ENCODE data around the gene BIK. TPM values are rescaled to one million over a fixed set of nuclear protein-coding genes. Genes with fewer than 3 reads are reported as not detected.
"Not testable (repeated sequence)": the region's sequence is repeated elsewhere in the genome, so short reads cannot be mapped to it uniquely, and the experiment has no call there.

Gene BIK
- polyA plus RNA-seq, 3 donors: 0.60 to 1.1 (median 0.94) TPM

- no peak for DNase-seq (ENCODE audit: low read depth in 3 of 3, low spot score in 2 of 3)
Observed at GRCh38 chr22:43133401-43133800, 22.9 kb downstream of the BIK start.

- no peak for DNase-seq (ENCODE audit: low read depth in 3 of 3, low spot score in 2 of 3)
Observed at GRCh38 chr22:43134553-43134952, 24.0 kb downstream of the BIK start.

GRCh38 chr22:43135565-43135964, 25.0 kb downstream of the BIK start:
- no peak for DNase-seq (ENCODE audit: low read depth in 3 of 3, low spot score in 2 of 3)

- no peak for DNase-seq (ENCODE audit: low read depth in 3 of 3, low spot score in 2 of 3)
Observed at GRCh38 chr22:43136255-43136654, 25.7 kb downstream of the BIK start.

- no peak for DNase-seq (ENCODE audit: low read depth in 3 of 3, low spot score in 2 of 3)
Observed at GRCh38 chr22:43136801-43137200, 26.3 kb downstream of the BIK start.

GRCh38 chr22:43142880-43143562, 32.5 kb downstream of the BIK start, which contains the start of gene MCAT:
Gene MCAT (minus strand): TSS chr22:43143398. CDS start chr22:43143348, 50 bp downstream.
- DNase-seq (ENCODE audit: low read depth in 3 of 3, low spot score in 2 of 3): peak in 2 of 3 donors; percentile 59 to 71

GRCh38 chr22:43144949-43145348, 34.4 kb downstream of the BIK start:
- DNase-seq (ENCODE audit: low read depth in 3 of 3, low spot score in 2 of 3): no peak

GRCh38 chr22:43145371-43145770, 34.8 kb downstream of the BIK start:
- not testable (repeated sequence) for DNase-seq (ENCODE audit: low read depth in 3 of 3, low spot score in 2 of 3)

- not testable (repeated sequence) for DNase-seq (ENCODE audit: low read depth in 3 of 3, low spot score in 2 of 3)
Observed at GRCh38 chr22:43146332-43146731, 35.8 kb downstream of the BIK start.

- no peak for DNase-seq (ENCODE audit: low read depth in 3 of 3, low spot score in 2 of 3)
Observed at GRCh38 chr22:43147821-43148220, 37.3 kb downstream of the BIK start.

- DNase-seq (ENCODE audit: low read depth in 3 of 3, low spot score in 2 of 3): no peak
Observed at GRCh38 chr22:43148581-43148980, 38.0 kb downstream of the BIK start.

GRCh38 chr22:43150731-43151206, 40.2 kb downstream of the BIK start:
- no peak for DNase-seq (ENCODE audit: low read depth in 3 of 3, low spot score in 2 of 3)

GRCh38 chr22:43151251-43152002, 40.9 kb downstream of the BIK start, which contains the start of gene TSPO:
Gene TSPO (plus strand): TSS chr22:43151559. CDS start chr22:43159239, 7,680 bp downstream.
- no peak for DNase-seq (ENCODE audit: low read depth in 3 of 3, low spot score in 2 of 3)

- no peak for DNase-seq (ENCODE audit: low read depth in 3 of 3, low spot score in 2 of 3)
Observed at GRCh38 chr22:43152003-43152356, 41.4 kb downstream of the BIK start.

- no peak for DNase-seq (ENCODE audit: low read depth in 3 of 3, low spot score in 2 of 3)
Observed at GRCh38 chr22:43152357-43153071, 42.0 kb downstream of the BIK start.

- DNase-seq (ENCODE audit: low read depth in 3 of 3, low spot score in 2 of 3): no peak
Observed at GRCh38 chr22:43153899-43154298, 43.3 kb downstream of the BIK start.

GRCh38 chr22:43154887-43155536, 44.5 kb downstream of the BIK start:
- DNase-seq (ENCODE audit: low read depth in 3 of 3, low spot score in 2 of 3): no peak

GRCh38 chr22:43155789-43156188, 45.2 kb downstream of the BIK start:
- DNase-seq (ENCODE audit: low read depth in 3 of 3, low spot score in 2 of 3): no peak

- DNase-seq (ENCODE audit: low read depth in 3 of 3, low spot score in 2 of 3): no peak
Observed at GRCh38 chr22:43156413-43156812, 45.9 kb downstream of the BIK start.

GRCh38 chr22:43157874-43158546, 47.5 kb downstream of the BIK start:
- no peak for DNase-seq (ENCODE audit: low read depth in 3 of 3, low spot score in 2 of 3)
